HL-60 (cell line): ENCODE results near the gene COL23A1.
A peak's percentile ranks its signal among the peaks of the same experiment; 100 is the strongest.

Experiments
- DNase-seq, 2 experiments: peaks; one replicate each; pipeline ENCODE4 v3.0.0-alpha.2; 2010 to 2020; ENCODE audit warnings: low read depth in 1 of 2, low spot score in 1 of 2
- H3K27ac ChIP-seq: fragments of 250-450 bp; sonication (Bioruptor Pico); replicated peaks from 2 replicates; pipeline ENCODE4 v1.5.1; 2020; ENCODE audit warnings: mild to moderate bottlenecking, moderate library complexity
- H3K27me3 ChIP-seq: fragments of 250-450 bp; sonication (Bioruptor Pico); 2 replicates; pipeline ENCODE4 v1.5.1; 2021; ENCODE audit warnings: mild to moderate bottlenecking, moderate library complexity; ENCODE audit not compliant: insufficient read depth, poor library complexity, severe bottlenecking
- H3K4me3 ChIP-seq: replicated peaks from 2 replicates; pipeline ENCODE4 v1.5.1; 2011; ENCODE audit warnings: mild to moderate bottlenecking, control low read depth, low read length; ENCODE audit not compliant: insufficient read depth
- CTCF ChIP-seq: IDR thresholded peaks from one replicate; pipeline ENCODE4 v1.5.1; 2011; ENCODE audit warnings: low read length, control low read depth, inconsistent platforms; ENCODE audit not compliant: insufficient read depth
- GABPA ChIP-seq: IDR thresholded peaks from 2 replicates; pipeline ENCODE4 v1.6.1; 2012; ENCODE audit warnings: low read depth
- POLR2AphosphoS5 ChIP-seq: IDR thresholded peaks from 2 replicates; pipeline ENCODE4 v1.6.1; 2012; ENCODE audit warnings: low read depth
- SPI1 ChIP-seq: IDR thresholded peaks from 2 replicates; pipeline ENCODE4 v1.6.1; 2012; ENCODE audit warnings: low read depth, mild to moderate bottlenecking, borderline replicate concordance
- TF ChIP-seq, protein P1 (sequence below): IDR thresholded peaks from 2 replicates; pipeline ENCODE4 v1.6.1; 2012; ENCODE audit warnings: low read depth; ENCODE audit not compliant: insufficient replicate concordance

COL23A1 gene

DNA sequence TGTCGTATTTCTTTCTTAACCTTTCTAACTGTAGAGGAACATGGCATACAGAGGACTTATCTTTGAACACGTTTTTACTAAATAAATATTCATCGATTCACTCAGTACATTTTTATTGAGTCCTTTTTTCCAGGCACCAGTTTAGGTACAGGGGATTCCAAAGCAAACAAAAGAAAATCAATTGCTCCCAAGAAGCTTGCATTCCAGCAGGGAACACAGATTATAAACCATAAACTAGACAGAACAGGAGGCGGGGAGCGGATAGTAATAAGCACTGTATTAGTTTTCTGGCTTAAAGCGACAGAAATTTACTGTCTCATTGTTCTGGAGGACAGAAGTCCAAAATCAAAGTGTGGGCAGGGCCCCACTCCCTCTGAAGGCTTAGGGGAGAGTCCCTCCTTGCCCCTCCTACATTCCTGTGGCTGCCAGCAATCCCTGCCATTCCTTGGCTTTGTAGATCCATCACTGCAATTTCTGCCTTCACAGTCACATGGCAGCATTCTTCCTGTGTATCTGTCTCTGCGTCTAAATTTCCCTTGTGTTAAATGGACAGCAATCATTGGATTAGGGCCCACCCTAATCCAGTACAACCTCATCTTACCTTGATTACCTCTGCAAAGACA is 115.5 kb downstream of the COL23A1 start:
- H3K27ac ChIP-seq = peak overlapping the region; percentile 94
- no peak overlapping the region for H3K4me3 ChIP-seq
- TF ChIP-seq SPI1 = no peak
- TF ChIP-seq, protein P1, sequence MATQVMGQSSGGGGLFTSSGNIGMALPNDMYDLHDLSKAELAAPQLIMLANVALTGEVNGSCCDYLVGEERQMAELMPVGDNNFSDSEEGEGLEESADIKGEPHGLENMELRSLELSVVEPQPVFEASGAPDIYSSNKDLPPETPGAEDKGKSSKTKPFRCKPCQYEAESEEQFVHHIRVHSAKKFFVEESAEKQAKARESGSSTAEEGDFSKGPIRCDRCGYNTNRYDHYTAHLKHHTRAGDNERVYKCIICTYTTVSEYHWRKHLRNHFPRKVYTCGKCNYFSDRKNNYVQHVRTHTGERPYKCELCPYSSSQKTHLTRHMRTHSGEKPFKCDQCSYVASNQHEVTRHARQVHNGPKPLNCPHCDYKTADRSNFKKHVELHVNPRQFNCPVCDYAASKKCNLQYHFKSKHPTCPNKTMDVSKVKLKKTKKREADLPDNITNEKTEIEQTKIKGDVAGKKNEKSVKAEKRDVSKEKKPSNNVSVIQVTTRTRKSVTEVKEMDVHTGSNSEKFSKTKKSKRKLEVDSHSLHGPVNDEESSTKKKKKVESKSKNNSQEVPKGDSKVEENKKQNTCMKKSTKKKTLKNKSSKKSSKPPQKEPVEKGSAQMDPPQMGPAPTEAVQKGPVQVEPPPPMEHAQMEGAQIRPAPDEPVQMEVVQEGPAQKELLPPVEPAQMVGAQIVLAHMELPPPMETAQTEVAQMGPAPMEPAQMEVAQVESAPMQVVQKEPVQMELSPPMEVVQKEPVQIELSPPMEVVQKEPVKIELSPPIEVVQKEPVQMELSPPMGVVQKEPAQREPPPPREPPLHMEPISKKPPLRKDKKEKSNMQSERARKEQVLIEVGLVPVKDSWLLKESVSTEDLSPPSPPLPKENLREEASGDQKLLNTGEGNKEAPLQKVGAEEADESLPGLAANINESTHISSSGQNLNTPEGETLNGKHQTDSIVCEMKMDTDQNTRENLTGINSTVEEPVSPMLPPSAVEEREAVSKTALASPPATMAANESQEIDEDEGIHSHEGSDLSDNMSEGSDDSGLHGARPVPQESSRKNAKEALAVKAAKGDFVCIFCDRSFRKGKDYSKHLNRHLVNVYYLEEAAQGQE = no peak
- TF ChIP-seq POLR2AphosphoS5 = no peak; the same call in 1 of the 2 replicates
- H3K27me3 ChIP-seq = no peaks in the 10 kb centered on the region
- DNase-seq = no peak

DNA sequence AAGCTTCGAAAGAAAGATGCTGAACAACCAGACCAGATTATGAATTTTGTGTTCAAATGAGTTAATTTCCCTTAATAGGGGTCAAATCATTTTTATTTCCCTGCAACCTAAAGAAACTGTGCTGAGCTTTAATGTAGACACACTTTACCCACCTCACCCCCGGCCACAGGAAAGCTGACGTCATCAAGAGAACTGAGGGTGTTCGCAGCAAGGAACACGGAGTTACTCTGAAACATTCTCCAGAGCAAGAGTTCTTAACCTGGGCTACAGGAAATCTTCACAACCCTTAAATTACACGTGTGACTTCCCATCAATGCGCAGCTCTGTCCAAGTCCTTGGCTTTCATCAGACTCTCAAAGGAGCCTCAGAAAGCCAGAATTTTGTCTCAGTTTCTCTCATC is 116.3 kb downstream of the COL23A1 start:
- no peak overlapping the region for H3K4me3 ChIP-seq
- TF ChIP-seq, protein P1 = no peak
- TF ChIP-seq POLR2AphosphoS5 (no peak), GABPA (no peak), CTCF (no peak), SPI1 (no peak)
- H3K27ac ChIP-seq = peak overlapping the region; percentile 94
- no peak for DNase-seq
- no peaks in the 10 kb centered on the region for H3K27me3 ChIP-seq

GRCh38 chr5:178472138-178472537 is 118.1 kb downstream of the COL23A1 start:
- TF ChIP-seq POLR2AphosphoS5 (no peak), CTCF (no peak), GABPA (no peak), SPI1 (no peak)
- TF ChIP-seq, protein P1 = no peak
- H3K27ac ChIP-seq = peak overlapping the region; percentile 5; the same call in 1 of the 2 replicates
- no peak overlapping the region for H3K4me3 ChIP-seq
- no peak for DNase-seq
- H3K27me3 ChIP-seq = no peaks in the 10 kb centered on the region
